Measurements from ENCODE around the gene DDX5.
"Not testable (repeated sequence)": the region's sequence is repeated elsewhere in the genome, so short reads cannot be mapped to it uniquely, and the experiment has no call there.

The DDX5 gene

DNA sequence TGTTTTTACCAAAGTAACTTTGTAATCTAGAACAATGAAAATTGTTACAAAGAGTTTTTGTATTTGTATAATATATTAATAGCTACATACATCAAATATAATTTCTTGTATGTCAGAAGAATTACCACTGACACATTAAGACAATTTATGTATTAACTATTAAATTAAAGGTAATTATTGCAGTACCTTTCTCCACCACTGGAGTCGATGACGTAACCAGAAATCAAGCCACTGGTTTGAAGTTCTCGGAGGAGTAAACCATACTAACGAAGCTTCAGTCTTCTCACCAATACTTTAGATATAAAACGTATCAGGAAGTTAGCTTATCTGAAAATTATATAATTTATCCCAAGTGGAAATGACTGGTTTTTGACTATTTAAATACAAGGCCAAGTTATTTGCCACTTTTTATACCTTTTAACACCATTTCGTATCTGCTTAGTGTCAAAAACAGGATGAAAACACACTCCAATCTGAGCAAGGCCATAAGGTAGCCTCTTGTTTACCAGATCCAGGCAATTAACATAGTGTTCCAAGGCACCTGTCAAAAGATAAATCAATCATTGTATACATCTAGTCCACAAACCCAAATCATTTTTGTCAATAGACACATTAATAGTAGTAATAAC lies 13.5 kb downstream of the DDX5 start:
- no peak for DNase-seq (ENCODE audit: low spot score)

DNA sequence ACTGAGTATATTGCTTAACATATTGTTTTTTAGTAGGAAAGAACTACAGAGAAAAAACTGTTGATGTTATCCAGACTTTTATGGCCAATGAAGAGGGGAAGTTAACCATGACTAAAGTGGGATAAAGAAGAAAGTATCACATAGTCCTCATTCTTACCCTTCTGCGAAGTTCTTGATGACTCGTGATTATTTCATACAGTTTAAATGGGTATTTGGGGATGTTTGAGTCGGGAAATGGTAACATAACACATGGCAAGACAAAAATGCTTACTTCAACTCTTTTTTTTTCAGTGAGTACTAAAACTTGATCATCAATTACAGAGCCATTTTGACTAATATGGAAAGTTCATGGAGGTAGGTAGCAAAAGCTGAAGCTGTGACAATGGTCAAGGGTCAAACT lies 14.1 kb downstream of the DDX5 start:
- no peak for DNase-seq (ENCODE audit: low spot score)

- DNase-seq (ENCODE audit: low spot score), result no peak
These were observed 14.8 kb downstream of the DDX5 start for GRCh38 chr17:64491034-64491860.

GRCh38 chr17:64488301-64488700 lies 17.8 kb downstream of the DDX5 start:
- DNase-seq (ENCODE audit: low spot score), result no peak

DNA sequence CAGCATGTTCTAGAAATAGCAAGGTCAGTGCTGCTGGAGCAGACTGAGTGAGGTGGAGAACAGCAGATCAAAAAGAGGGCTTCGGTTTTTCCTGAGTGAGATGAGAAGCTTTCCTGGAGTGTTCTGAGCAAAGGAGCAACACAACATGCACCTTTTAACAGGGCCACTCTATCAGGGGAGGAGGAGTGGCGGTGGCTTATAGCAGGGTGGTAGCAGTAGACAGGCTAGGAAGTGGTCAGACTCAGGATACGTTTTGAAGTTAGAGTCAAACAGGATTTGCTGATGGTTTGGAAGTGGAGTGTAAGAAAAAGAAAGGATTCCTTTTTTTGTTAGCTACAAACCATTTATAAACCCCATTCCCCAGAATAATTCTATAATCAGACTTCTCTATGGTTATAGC lies 21.7 kb downstream of the DDX5 start:
- DNase-seq (ENCODE audit: low spot score), result no peak

- no peak for DNase-seq (ENCODE audit: low spot score)
These were observed 25.1 kb downstream of the DDX5 start for GRCh38 chr17:64480951-64481350.

- no peak for DNase-seq (ENCODE audit: low spot score)
These were observed 28.2 kb downstream of the DDX5 start for GRCh38 chr17:64477849-64478248.

DNA sequence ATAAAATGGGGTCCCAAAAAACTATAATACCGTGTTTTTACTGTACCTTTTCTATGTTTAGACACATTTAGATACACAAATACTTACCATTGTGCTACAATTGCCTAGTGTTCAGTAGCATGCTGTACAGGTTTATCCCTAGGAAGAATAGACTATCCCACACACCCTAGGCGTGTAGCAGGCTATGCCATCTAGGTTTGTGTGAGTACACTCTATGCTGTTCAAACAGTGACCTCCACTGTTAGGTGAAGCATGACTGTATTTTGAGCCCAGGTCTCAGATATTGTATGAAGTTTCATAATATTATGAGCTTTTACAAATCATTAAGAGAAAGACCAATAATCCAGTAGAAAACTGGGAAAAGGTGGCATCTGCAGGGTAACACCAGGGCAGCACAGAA lies 33.5 kb downstream of the DDX5 start:
- no peak for DNase-seq (ENCODE audit: low spot score)

DNA sequence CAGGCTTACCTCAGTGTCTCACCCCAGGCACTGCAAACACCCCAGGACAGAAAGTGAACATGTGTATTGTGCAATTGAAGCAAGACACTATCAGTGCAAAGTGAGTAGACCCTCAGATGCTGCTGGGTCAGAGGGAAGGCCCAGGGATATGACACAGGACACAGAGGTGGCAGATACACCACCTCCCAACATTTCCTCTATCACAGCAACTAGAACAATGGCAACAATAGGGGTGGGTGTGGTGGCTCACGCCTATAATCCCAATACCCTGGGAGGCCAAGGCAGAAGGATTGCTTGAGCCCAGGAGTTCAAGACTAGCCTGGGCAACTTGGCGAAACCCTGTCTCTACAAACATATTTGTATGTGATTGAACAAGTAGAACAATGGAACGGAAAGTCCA lies 34.6 kb downstream of the DDX5 start:
- no peak for DNase-seq (ENCODE audit: low spot score)

DNA sequence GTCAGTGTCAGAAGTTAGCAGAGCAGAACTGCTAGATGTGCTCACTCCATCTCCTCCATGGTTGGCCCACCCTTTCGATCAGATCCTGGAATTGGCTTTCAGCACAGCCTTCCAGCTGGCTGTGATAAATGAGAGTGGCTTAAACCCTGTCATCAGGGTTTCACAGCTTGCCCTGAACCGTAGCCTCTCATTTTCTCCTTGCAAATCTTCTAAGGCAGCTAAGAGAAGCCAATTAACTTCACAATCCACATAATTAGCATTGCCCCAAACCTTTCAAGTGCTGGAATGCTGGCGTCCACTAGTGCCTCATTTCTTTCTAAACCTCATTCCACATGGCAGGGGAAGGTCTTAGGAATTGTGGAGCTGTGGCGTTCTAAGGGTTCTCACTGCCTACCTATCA lies 35.5 kb downstream of the DDX5 start:
- no peak for DNase-seq (ENCODE audit: low spot score)

DNA sequence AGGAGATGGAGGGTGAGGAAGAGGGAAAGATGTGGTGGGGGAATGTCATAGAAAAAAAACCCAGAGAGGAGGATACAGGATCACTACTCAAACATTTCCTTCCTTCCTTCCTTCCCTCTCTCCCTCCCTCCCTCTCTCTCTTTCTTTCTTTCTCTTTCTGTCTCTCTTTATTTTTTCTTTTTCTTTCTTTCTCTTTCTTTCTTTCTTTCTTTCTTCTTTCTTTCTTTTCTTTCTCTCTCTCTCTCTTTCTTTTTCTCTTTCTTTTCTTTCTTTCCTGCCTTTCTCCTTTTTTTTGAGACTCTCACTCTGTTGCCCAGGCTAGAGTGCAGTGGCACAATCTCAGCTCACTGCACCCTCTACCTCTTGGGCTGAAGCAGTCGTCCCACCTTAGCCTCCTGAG lies 39.3 kb downstream of the DDX5 start:
- not testable (repeated sequence) for DNase-seq (ENCODE audit: low spot score)

GRCh38 chr17:64466019-64466735 lies 39.9 kb downstream of the DDX5 start:
- DNase-seq (ENCODE audit: low spot score), result no peak

DNA sequence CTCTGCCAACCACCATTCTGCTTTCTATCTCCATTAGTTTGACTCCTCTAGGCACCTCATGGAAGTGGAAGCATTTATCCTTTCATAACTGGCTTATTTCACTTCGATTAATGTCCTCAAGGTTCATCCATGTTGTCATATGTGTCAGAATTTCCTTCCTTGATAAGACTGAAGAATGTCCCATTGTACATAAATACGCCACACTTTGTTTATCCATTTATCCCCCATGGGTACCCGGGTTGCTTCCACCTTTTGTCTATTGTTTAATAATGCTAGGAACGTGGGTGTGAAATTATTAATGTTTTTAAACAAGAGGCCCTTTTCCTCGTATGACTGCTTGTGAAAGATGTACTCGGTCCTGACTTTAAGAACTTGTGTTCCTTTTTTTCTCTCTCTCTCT lies 44.3 kb downstream of the DDX5 start:
- no peak for DNase-seq (ENCODE audit: low spot score)

- DNase-seq (ENCODE audit: low spot score), result no peak
These were observed 45.1 kb downstream of the DDX5 start for GRCh38 chr17:64460955-64461354.

- DNase-seq (ENCODE audit: low spot score), result not testable (repeated sequence)
These were observed 46.3 kb downstream of the DDX5 start for GRCh38 chr17:64459818-64460217.

DNA sequence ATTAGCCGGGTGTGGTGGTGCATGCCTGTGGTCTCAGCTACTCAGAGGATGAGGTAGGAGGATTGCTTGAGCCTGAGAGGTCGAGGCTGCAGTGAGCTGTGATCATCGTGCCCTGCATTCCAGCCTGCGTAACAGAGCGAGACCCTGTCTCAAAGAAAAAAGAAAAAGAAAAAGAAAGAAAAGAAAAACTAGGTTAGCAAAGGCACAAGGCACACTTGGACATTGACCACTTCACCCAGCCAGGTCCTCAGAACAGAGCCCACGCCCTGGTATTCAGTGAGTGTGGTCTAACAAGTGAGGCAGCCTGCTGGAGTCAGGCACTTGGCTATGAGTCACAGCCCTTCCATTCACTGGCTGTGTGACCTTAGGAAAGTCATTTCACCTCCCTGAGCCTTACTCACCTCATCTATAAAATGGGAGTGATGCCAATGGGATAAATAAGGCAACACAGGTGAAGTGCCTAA lies 46.8 kb downstream of the DDX5 start:
- DNase-seq (ENCODE audit: low spot score), result no peak

DNA sequence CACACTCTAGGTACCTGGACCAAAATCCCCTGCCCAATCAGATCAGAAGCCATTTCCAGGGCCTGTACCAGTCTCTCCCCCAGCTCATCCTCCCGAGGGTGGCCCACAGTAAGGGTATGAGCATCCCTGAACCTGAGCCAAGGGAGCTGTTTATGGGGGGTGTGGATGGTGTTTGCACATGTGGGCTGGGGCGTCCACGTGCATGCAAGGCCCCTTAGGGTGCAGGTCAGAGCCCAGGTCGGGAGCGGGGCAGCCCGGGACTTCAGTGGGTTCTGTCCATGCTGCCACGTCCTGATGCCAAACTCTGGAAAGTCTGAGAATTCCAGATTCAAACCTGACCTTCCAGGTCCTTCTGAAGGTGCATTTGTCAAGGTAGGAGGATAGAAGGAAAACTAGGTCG lies 47.3 kb downstream of the DDX5 start:
- no peak for DNase-seq (ENCODE audit: low spot score)

DNA sequence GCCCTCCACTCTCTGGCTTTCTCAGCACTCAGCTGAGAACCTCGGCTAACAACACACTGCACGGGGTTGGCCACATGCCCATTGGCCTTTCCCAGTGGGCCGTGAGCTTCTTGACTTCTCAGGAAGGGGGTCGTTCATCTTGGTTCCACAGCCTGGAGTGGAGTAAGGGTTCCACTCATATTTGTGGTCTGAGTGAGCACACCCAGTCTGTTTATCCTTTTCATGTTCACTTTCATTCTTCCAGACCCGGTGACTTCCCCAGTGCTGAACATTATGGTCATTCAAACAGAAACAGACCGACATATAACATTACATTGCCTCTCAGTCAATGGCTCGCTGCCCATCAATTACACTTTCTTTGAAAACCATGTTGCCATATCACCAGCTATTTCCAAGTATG lies 48.9 kb downstream of the DDX5 start:
- DNase-seq (ENCODE audit: low spot score), result no peak

DNA sequence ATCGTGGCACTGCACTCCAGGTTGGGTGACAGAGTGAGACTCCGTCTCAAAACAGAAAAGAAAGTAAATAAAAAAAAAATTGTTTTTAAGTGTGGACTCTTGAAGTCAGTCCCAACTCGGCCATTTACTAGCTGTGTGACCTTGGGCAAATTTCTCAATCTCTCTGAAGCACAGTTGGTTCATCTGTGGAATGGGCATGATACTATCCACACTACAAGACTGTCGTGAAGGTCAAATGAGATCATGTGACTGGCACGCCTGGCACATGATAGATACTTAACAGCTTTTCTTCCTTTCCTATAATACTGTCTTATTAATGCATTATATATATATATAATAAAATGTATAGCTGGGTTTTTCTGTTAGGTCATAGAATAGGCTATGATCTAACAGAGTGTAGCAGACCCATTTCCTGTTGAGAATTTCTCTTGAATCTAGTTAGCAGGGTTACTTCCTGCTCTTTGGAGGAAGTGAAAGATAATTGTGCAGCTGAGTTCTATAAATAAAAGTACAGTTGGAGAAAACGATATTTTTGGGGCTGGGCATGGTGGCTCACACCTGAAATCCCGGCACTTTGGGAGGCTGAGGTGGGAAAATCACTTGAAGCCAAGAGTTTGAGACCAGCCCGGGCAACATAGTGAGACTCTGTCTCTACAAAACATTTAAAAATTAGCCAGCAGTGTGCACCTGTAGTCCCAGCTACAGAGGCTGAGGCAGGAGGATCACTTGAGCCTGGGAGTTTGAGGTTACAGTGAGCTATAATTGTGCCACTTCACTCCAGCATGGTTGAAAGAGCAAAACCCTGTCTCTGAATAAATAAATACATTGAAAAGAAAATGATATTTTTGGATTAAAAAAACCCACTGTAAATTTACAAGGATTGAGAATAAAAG lies 49.9 kb downstream of the DDX5 start:
- DNase-seq (ENCODE audit: low spot score), result no peak

GRCh38 chr17:64449545-64449944 lies 56.5 kb downstream of the DDX5 start:
- no peak for DNase-seq (ENCODE audit: low spot score)

GRCh38 chr17:64448665-64449512 lies 57.2 kb downstream of the DDX5 start, which contains the start of gene MILR1:
MILR1 (plus strand) TSS chr17:64449115; CDS start chr17:64449169, 54 bp downstream.
- no peak for DNase-seq (ENCODE audit: low spot score)

Data from left forelimb (tissue), 1 donor.